OCI-LY7 (cell line): ENCODE data around the gene NXN.

Experiments used
- CTCF ChIP-seq: fragments of 200-600 bp; sonication (generic); conservative IDR thresholded peaks from 2 replicates; pipeline ENCODE4 v1.5.1; 2014; ENCODE audit warnings: mild to moderate bottlenecking, antibody characterized with exemption, low read length, moderate library complexity, mixed read lengths
- EZH2phosphoT487 ChIP-seq: fragments of 200-600 bp; sonication (generic); IDR thresholded peaks from 2 replicates; pipeline ENCODE4 v1.6.1; 2018; ENCODE audit warnings: low read depth, borderline replicate concordance, mild to moderate bottlenecking, mixed run types, antibody characterized with exemption, low read length, moderate library complexity, mixed read lengths

GRCh38 chr17:863880-864279, 115.7 kb downstream of the NXN start:
- TF ChIP-seq CTCF (no peak), EZH2phosphoT487 (no peak)
